GM10266 (cell line): ENCODE measurements around the gene TK1.
"Not testable (repeated sequence)": the region's sequence is repeated elsewhere in the genome, so short reads cannot be mapped to it uniquely, and the experiment has no call there.

Experiments used
- DNase-seq: peaks from one replicate; pipeline ENCODE4 v3.0.0; 2012; ENCODE audit errors: extremely low spot score
- CTCF ChIP-seq: IDR thresholded peaks from 2 replicates; pipeline ENCODE4 v1.5.1; 2012; ENCODE audit warnings: mild to moderate bottlenecking, low read depth; ENCODE audit not compliant: control insufficient read depth, insufficient read depth; ENCODE audit errors: missing control alignments

TK1 gene

DNA sequence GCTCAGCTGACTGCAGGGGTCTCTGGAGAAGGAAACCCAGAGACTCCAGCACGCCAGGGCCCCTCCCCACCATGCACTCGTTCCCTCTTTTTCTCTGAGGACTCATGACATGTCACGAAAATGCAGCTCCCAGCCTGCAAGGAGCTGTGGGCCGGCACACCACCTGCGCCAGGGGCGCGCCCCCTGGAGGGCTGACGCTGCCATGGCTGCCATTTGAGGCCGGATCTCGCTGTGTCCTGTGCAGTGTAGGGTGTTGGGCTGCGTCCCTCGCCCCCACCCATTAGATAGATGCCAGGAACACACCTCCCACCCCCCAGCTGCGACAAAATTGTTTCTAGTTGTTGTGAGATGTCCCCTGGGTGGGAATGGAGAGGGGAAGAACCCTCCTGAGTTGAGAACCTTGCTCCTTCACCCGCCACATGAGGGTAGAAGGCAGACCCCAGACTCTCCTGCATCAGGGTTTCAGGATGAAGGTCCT lies 10.3 kb downstream of the TK1 start:
- DNase-seq = peak; percentile 75
- TF ChIP-seq CTCF = peak; percentile 96

DNA sequence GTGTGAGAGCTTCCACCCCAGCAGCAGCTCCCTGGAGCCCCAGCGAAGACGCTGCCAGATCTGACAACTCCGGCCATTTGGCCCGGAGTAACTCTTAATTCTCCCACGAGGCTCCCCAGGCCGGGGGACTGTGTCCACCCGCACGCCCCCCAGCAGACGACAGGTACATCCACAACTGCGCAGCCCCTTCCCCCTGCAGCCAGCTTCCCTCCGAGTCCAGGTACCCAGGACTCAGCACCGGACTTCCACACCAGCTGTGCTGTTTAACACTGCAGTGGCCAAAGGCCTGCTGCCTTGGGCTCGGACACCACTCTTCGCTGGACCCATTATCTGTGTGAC lies 11.2 kb downstream of the TK1 start:
- DNase-seq = no peak
- no peak for TF ChIP-seq CTCF

DNA sequence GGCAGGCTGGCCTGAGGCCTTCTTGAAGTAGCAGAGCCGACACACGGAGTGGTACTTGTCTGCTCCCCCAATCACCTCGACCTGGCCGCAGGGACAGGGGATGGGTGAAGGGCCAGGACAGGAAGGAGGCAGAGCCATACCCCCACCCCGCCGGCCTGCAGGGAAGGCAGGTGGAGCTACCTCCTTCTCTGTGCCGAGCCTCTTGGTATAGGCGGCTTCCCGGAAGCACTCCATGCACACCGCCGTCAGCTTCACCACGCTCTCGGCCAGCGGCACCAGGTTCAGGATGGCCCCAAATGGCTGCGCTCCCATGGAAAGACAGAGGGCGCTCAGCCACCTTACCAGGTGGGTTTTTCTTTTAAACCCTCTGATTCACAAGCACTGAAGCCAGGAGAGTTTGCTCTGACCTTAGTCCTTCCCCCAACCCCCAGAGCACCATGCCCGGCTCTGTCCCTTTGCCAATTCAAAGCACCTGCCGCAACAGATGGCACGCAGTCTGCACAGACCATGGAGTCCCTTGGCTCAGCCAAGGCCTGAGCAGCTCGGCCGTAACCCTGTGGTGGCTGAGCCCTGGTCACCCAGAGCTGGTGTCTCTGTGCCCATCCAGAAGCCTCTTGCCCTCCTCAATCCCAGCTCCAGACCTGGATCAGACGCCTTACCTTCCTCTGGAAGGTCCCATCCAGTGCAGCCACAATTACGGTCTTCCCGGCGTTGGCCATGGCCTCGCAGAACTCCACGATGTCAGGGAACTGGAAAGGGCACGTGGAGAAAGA lies 11.8 kb downstream of the TK1 start:
- TF ChIP-seq CTCF = peak; percentile 23
- no peak for DNase-seq

DNA sequence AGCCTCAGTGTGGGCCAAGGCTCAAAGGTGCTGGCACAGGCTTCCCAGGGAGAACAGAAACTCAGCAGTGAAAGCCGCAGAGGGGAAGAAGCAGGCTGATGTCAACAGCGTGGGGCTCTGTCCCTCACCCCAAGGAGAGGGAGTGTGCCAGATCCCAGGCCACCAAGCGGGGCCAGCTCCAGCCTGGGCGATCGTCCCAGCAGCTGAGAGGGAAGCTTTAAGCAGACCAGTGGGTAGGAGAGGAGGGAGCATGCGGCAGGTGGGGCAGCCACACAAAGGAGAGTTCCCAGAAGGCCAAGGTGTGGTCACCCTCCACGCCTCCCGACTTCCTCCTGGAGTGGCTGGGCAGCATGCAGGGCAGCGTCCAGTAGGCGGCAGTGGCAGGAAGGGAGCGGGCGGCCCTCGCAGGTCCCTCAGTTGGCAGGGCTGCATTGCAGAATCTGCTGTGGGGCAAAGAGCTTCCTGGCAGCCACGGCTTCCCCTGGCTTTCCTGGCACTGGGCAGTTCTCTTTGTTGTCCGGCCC lies 12.4 kb downstream of the TK1 start:
- peak; percentile 20 for TF ChIP-seq CTCF
- DNase-seq = no peak

GRCh38 chr17:78173097-78173715 lies 13.6 kb downstream of the TK1 start:
- DNase-seq = peak; percentile 75
- TF ChIP-seq CTCF = no peak

DNA sequence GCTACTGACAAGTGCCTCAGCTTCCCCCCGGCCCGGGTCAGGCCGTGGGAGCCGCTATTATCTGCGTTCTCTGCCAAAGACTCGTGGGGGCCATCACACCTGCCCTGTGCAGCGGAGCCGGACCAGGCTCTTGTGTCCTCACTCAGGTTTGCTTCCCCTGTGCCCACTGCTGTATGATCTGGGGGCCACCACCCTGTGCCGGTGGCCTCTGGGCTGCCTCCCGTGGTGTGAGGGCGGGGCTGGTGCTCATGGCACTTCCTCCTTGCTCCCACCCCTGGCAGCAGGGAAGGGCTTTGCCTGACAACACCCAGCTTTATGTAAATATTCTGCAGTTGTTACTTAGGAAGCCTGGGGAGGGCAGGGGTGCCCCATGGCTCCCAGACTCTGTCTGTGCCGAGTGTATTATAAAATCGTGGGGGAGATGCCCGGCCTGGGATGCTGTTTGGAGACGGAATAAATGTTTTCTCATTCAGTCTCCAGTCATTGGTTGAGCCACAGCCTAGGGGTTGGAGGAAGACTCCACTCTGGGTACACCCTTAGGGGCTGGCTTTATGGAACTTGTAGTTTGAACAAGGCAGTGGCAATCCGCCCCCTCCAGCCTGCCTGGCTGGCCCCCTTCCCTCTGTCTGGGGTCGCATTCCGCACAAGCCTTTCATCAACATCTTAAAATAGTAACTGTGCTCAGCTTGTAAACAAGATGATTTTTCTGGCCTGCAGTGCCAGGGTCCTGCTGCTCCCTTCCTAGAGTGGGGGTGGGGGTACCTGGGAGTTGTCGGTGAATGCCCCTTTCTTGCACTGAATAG lies 14.4 kb downstream of the TK1 start:
- DNase-seq = no peak
- TF ChIP-seq CTCF = no peak

GRCh38 chr17:78171591-78172248 lies 15.1 kb downstream of the TK1 start:
- DNase-seq = not testable (repeated sequence)
